ENCODE data around the gene MXRA8.
"Not testable (repeated sequence)": the region's sequence is repeated elsewhere in the genome, so short reads cannot be mapped to it uniquely, and the experiment has no call there.

MXRA8 gene

DNA sequence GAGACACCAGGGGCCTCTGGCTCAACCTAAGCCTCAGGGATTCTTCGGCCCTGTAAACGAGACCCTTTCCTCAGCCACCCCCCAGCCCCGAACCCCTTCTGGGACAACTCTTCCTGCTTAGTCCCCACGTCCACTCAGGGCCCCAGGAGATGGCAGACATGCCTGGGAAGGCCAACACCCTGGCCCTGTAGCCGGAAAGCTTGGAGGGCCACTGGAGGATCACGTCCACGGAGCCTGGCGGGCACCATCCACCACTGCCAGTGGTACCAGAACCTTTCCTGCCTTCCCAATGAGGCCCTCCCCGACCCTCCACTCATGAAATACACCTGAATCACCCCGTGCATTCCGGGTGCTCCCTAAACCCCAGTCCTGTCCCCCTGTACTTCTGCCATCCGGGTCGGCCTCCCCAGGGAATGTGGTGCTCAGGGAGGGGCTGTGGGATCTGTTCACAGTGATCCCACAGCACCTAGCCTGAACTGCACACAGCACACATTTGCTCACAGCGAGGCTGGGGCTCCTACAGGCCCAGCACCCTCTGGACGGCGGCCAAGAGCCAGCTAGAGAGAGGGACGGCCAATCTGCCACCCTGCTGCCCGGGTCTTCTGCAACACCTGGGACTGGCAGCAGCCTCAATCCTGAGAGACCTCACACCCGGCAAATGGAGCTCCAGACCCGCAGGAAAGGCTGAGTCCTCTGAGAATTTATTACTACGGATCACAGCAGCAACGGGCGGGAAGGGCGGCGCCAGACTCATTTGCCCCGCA, 14.9 kb upstream of the MXRA8 start:
- Histone ChIP-seq H3K36me3 (peaks cover 8 to 20% (median 9%) of the 10 kb centered on the region in 3 donors), H3K9me3 (no peaks in the 10 kb centered on the region), H3K27ac (no peak overlapping the region), H3K4me3 (peak overlapping the region; percentile 94 to 99), H3K27me3 (no peaks in the 10 kb centered on the region), H3K4me1 (peaks cover 0 to 36% (median 34%) of the 10 kb centered on the region in 4 donors)
- intact Hi-C loops (cut with DNase I; ENCODE audit: low total_unique reads): no loop called here
- TF ChIP-seq, protein P1, sequence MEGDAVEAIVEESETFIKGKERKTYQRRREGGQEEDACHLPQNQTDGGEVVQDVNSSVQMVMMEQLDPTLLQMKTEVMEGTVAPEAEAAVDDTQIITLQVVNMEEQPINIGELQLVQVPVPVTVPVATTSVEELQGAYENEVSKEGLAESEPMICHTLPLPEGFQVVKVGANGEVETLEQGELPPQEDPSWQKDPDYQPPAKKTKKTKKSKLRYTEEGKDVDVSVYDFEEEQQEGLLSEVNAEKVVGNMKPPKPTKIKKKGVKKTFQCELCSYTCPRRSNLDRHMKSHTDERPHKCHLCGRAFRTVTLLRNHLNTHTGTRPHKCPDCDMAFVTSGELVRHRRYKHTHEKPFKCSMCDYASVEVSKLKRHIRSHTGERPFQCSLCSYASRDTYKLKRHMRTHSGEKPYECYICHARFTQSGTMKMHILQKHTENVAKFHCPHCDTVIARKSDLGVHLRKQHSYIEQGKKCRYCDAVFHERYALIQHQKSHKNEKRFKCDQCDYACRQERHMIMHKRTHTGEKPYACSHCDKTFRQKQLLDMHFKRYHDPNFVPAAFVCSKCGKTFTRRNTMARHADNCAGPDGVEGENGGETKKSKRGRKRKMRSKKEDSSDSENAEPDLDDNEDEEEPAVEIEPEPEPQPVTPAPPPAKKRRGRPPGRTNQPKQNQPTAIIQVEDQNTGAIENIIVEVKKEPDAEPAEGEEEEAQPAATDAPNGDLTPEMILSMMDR (IDR thresholded peaks at IDR 0.05): no peak
- no peak for DNase-seq

DNA sequence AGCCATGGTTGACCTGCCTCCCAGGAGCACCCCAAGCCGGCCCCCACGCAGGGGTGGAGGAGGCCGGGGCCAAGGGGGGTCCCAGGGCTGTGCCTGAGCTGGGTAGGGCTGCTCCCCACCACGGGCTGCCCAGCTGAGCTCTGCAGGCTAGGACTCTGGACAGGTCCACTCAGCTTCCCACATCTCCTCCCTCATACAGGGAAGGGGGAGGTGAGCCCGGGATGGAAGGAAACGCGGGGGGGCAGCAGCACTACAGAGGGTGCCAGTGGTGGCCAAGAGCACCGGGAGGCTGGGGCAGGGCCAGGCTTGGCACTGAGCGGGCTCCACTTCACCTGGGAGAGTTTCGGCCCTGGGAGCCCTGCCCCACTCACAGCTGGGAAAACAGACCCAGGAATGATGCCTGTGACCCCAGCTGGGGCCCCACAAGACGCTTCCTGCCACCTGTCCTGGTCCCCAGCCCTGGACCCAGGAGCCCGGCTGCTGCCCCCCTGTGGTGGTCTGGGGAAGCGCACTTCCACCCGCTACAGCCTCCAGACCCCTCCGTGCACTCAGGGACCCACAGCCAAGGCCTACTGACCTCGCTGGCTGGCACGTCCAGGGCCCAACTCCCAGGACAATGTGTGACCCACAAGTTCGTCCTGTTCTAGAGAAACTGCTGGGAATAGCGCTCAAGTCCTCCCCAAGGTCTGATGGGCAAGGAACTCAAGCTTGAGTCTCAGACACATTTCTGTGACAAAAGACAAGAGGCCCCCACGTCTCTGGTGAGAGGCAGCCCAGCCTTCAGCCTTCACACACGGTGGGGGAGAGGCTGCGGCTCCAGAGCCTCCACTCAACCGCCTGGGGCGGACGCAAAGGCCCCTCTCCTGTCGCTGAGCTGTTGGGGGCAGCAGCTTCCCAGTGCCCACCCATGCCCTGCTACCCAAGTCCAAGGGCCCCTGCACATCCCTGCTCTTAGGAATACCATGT, 13.7 kb upstream of the MXRA8 start:
- H3K36me3 ChIP-seq: peaks cover 8 to 20% (median 9%) of the 10 kb centered on the region in 3 donors
- TF ChIP-seq, protein P1 (IDR thresholded peaks at IDR 0.05): peak; percentile 88 to 97
- intact Hi-C loops (cut with DNase I; ENCODE audit: low total_unique reads): no loop called here
- H3K4me3 ChIP-seq: no peak overlapping the region
- H3K4me1 ChIP-seq: peaks cover 0 to 36% (median 34%) of the 10 kb centered on the region in 4 donors
- H3K27ac ChIP-seq: no peak overlapping the region
- peak; percentile 47 to 81 for DNase-seq
- no peaks in the 10 kb centered on the region for H3K27me3 ChIP-seq
- H3K9me3 ChIP-seq: no peaks in the 10 kb centered on the region

DNA sequence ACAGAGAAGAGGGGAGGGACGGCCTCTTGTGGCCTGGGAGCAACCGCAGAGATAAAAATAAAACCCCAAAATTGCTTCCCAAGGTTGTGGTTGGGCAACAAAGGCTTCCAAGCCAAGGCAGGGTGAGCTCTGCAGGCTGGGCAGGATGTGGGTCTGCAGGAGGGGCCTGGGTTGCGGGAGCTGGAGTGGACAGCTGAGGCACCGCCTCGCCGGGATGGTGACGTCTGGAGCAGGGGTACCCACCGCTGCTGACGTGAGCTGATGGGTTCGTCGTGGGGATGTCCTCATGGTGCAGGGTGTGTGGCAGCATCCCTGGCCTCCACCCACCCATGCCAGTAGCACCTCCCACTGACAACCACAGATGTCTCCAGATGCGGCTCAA, 13.0 kb upstream of the MXRA8 start:
- no peak overlapping the region for H3K4me3 ChIP-seq
- H3K9me3 ChIP-seq: no peaks in the 10 kb centered on the region
- DNase-seq: no peak
- peaks cover 0 to 36% (median 34%) of the 10 kb centered on the region in 4 donors for H3K4me1 ChIP-seq
- H3K36me3 ChIP-seq: peaks cover 8 to 20% (median 9%) of the 10 kb centered on the region in 3 donors
- TF ChIP-seq, protein P1 (IDR thresholded peaks at IDR 0.05): no peak
- no peak overlapping the region for H3K27ac ChIP-seq
- no peaks in the 10 kb centered on the region for H3K27me3 ChIP-seq
- intact Hi-C loops (cut with DNase I; ENCODE audit: low total_unique reads): no loop called here

DNA sequence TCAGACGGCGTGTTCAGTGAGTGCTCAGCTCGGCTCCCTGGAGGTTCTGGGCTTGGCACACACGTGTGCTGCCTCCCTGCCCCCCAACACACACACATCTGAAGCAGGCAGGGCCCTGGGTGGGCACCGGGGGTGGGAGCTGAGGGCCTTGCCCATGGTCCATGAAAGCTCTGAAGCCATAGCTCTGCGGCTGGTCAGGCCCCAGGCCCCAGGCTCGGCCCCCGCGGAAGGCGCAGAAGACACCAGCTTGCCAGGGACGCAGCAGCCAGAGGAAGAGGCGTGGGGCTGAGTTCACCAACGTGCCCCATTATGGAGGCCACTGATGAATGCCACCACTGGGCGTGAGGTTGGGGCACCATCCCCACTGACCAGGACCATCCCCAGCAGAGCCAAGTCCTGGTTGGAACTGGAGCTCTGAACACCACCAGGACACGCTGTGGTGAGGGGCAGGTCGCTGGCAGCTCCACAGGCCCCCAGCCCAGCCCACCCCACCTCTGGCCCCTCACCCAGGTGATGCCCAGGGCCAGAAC, 12.5 kb upstream of the MXRA8 start:
- TF ChIP-seq, protein P1 (IDR thresholded peaks at IDR 0.05): no peak
- no peak for DNase-seq

DNA sequence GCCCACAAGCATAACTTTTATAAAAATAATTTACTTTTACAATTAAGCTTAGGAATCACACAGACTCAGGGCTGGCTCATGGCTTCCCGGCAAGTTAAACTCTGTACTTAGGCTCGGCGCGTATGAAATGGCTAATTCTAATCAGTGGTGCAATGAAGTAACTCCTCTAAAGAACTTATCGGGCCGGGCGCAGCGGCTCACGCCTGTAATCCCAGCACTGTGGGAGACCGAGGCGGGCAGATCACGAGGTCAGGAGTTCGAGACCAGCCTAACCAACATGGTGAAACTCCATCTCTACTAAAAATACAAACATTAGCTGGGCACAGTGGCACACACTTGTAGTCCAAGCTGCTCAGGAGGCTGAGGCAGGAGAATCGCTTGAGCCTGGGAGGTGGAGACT, 11.7 kb upstream of the MXRA8 start:
- DNase-seq; H3K4me3 ChIP-seq; H3K27ac ChIP-seq; H3K27me3 ChIP-seq; intact Hi-C loops (cut with DNase I; ENCODE audit: low total_unique reads); H3K9me3 ChIP-seq: not testable (repeated sequence)
- Histone ChIP-seq H3K4me1 (peaks cover 0 to 30% (median 28%) of the 10 kb centered on the region in 4 donors), H3K36me3 (peaks cover 8 to 20% (median 9%) of the 10 kb centered on the region in 3 donors)

More for the DNA sequence above, 12.5 kb upstream of the MXRA8 start:
- Histone ChIP-seq H3K4me1 (peaks cover 0 to 33% (median 31%) of the 10 kb centered on the region in 4 donors), H3K4me3 (no peak overlapping the region), H3K27ac (no peak overlapping the region), H3K27me3 (no peaks in the 10 kb centered on the region), H3K36me3 (peaks cover 8 to 20% (median 9%) of the 10 kb centered on the region in 3 donors), H3K9me3 (no peaks in the 10 kb centered on the region)
- intact Hi-C loops (cut with DNase I; ENCODE audit: low total_unique reads): no loop called here
